ENCODE data around the gene HTR7. TPM values are rescaled to one million over a fixed set of nuclear protein-coding genes. Genes with fewer than 3 reads are reported as not detected.

The HTR7 gene
- total RNA-seq, 1 donor from 2014 or later, result 1.8 TPM

DNA sequence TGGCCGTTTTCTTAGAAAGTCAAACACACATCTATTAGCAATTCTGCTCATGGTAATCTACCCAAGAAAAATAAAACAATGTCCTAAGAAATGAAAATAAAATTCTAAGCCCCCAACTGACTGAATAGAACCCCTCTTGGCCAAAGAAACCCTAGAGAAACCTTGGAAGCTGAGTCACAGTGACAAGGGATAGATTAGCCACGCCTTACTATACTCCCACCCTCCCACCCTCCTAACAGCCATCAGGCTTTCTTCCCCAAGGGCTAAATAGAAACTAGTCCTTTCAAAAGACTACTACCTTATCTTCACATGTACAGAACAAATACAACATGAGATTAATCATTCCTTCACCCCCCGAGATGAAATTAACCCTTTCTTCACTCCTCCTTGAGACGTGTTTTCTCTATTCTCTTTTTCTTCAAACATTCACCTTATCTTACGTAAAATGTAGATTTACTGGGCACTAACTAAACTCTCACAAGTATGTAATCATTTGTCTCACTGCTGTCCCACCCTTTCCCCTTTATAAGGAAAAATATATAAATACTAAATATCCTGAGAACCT lies 57.5 kb downstream of the HTR7 start:
- H3K4me1 ChIP-seq, result no peaks in the 10 kb centered on the region
- H3K4me3 ChIP-seq, result no peak overlapping the region
- H3K27ac ChIP-seq, result no peak overlapping the region
- no peaks in the 10 kb centered on the region for H3K9me3 ChIP-seq
- H3K27me3 ChIP-seq, result no peaks in the 10 kb centered on the region
- no peak for DNase-seq (ENCODE audit: low spot score in 2 of 2)
- intact Hi-C loops (cut with DNase I), result no loop called here
- no peaks in the 10 kb centered on the region for H3K36me3 ChIP-seq
- TF ChIP-seq, protein P1, sequence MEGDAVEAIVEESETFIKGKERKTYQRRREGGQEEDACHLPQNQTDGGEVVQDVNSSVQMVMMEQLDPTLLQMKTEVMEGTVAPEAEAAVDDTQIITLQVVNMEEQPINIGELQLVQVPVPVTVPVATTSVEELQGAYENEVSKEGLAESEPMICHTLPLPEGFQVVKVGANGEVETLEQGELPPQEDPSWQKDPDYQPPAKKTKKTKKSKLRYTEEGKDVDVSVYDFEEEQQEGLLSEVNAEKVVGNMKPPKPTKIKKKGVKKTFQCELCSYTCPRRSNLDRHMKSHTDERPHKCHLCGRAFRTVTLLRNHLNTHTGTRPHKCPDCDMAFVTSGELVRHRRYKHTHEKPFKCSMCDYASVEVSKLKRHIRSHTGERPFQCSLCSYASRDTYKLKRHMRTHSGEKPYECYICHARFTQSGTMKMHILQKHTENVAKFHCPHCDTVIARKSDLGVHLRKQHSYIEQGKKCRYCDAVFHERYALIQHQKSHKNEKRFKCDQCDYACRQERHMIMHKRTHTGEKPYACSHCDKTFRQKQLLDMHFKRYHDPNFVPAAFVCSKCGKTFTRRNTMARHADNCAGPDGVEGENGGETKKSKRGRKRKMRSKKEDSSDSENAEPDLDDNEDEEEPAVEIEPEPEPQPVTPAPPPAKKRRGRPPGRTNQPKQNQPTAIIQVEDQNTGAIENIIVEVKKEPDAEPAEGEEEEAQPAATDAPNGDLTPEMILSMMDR (IDR thresholded peaks at IDR 0.05), result no peak

DNA sequence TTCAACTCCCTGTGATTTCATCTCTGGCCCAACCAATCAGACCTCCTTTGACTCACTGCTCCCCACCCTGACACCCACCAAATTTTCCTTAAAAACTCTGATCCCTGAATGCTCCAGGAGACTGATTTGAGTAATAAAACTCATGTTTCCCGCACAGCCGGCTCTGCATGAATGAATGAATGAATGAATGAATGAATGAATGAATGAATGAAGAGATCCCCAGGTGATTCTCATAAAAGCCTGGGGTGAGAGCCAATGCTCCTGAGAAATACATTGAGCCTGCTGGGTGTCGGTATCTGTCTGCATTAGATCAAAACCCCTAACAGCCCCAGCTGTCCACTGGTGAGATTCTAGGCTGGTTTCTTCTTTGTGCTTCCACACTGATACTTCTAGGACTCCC lies 58.7 kb downstream of the HTR7 start:
- H3K27ac ChIP-seq, result no peak overlapping the region
- intact Hi-C loops (cut with DNase I), result no loop called here
- H3K36me3 ChIP-seq, result no peaks in the 10 kb centered on the region
- TF ChIP-seq, protein P1 (IDR thresholded peaks at IDR 0.05), result no peak
- no peaks in the 10 kb centered on the region for H3K27me3 ChIP-seq
- DNase-seq (ENCODE audit: low spot score in 2 of 2), result no peak
- H3K4me1 ChIP-seq, result no peaks in the 10 kb centered on the region
- H3K4me3 ChIP-seq, result no peak overlapping the region
- no peaks in the 10 kb centered on the region for H3K9me3 ChIP-seq

DNA sequence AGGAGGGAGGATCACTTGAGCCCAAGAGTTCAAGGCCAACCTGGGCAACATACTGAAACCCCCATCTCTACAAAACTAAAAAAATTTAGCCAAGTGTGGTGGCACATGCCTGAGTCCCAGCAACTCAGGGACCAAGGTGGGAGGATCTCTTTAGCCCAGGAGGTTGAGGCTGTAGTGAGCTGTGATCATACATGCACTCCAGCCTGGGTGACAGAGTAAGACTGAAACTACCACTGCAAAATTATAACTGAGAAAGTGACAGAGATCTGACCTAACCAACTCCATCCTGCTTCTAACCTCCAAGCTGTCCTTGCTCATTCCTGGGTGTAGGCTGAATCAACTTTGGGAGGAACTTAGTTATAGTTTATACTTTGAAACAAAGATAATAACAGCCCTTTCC lies 59.4 kb downstream of the HTR7 start:
- Histone ChIP-seq H3K27me3 (no peaks in the 10 kb centered on the region), H3K4me1 (no peaks in the 10 kb centered on the region), H3K36me3 (no peaks in the 10 kb centered on the region), H3K4me3 (no peak overlapping the region), H3K9me3 (no peaks in the 10 kb centered on the region), H3K27ac (no peak overlapping the region)
- DNase-seq (ENCODE audit: low spot score in 2 of 2), result no peak
- intact Hi-C loops (cut with DNase I), result no loop called here
- TF ChIP-seq, protein P1 (IDR thresholded peaks at IDR 0.05), result no peak

- Histone ChIP-seq H3K9me3 (no peaks in the 10 kb centered on the region), H3K27me3 (no peaks in the 10 kb centered on the region), H3K36me3 (no peaks in the 10 kb centered on the region), H3K4me3 (no peak overlapping the region), H3K27ac (no peak overlapping the region), H3K4me1 (no peaks in the 10 kb centered on the region)
- TF ChIP-seq, protein P1 (IDR thresholded peaks at IDR 0.05), result no peak
- intact Hi-C loops (cut with DNase I), result no loop called here
- no peak for DNase-seq (ENCODE audit: low spot score in 2 of 2)
Measured at GRCh38 chr10:90790422-90790821, 67.4 kb downstream of the HTR7 start.

DNA sequence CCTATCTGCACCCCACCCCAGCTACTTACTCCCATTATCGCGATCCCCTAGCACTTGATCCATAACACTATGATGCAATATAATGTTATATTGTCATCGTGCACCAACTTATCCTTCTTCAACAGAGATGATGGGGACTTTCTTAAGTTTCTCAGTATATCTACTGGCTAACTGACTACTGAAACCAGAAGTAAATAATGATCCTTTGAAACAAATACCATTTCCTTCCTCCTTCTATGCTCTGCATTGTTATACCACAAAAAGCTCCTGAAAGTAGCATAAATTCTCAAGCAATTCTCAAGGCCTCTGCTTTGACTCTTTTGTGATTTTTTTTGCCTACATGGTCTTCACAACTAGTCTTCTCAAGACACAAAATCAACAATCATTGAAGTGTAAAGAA lies 68.9 kb downstream of the HTR7 start:
- no peak overlapping the region for H3K4me3 ChIP-seq
- no peak overlapping the region for H3K27ac ChIP-seq
- intact Hi-C loops (cut with DNase I), result loop anchor here (1.0 to 5.0 kb wide), 2 partner anchors 42 to 996 kb away; no protein-coding TSS in a partner anchor
- no peak for DNase-seq (ENCODE audit: low spot score in 2 of 2)
- no peaks in the 10 kb centered on the region for H3K36me3 ChIP-seq
- TF ChIP-seq, protein P1 (IDR thresholded peaks at IDR 0.05), result no peak
- no peaks in the 10 kb centered on the region for H3K27me3 ChIP-seq
- no peaks in the 10 kb centered on the region for H3K9me3 ChIP-seq
- H3K4me1 ChIP-seq, result no peaks in the 10 kb centered on the region

DNA sequence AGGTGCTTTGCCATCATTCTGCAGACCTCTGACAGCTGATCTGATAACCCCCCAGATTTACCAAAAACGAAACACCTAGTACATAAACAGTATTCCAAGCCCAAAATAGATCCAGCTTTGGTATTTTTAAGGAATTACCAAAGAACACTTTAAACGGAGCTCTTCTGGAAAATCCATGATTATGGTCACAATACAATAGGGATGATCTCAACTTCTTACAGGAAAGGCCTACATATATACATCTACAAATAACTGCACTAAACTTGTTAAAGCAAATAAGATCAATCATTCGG lies 69.7 kb downstream of the HTR7 start:
- Histone ChIP-seq H3K36me3 (no peaks in the 10 kb centered on the region), H3K4me1 (no peaks in the 10 kb centered on the region), H3K9me3 (no peaks in the 10 kb centered on the region), H3K27ac (no peak overlapping the region), H3K27me3 (no peaks in the 10 kb centered on the region), H3K4me3 (no peak overlapping the region)
- intact Hi-C loops (cut with DNase I), result loop anchor here (1.0 to 5.0 kb wide), 2 partner anchors 41 to 995 kb away; no protein-coding TSS in a partner anchor
- no peak for DNase-seq (ENCODE audit: low spot score in 2 of 2)
- TF ChIP-seq, protein P1 (IDR thresholded peaks at IDR 0.05), result no peak

All from ascending aorta (tissue), 2 donors.